HepG2 (cell line): Measurements from ENCODE around the gene TMC4. TPM values are rescaled to one million over a fixed set of nuclear protein-coding genes. Genes with fewer than 3 reads are reported as not detected.

Experiments
- ATAD3A ChIP-seq: sonication (generic); formaldehyde crosslinking; IDR thresholded peaks from 2 replicates; pipeline ENCODE4 v1.4.0; 2020; ENCODE audit warnings: missing genetic modification reagents
- DNMT3B ChIP-seq: conservative IDR thresholded peaks from 2 replicates; pipeline ENCODE4 v1.6.1; 2016; ENCODE audit warnings: missing biosample characterization, control low read depth
- PLSCR1 ChIP-seq: sonication (generic); formaldehyde crosslinking; IDR thresholded peaks from 2 replicates; pipeline ENCODE4 v1.5.0; 2020; ENCODE audit warnings: missing genetic modification reagents, mild to moderate bottlenecking, borderline replicate concordance
- RAD51 ChIP-seq: fragments of 450-650 bp; IDR thresholded peaks from 2 replicates; pipeline ENCODE4 v1.6.1; 2016; ENCODE audit warnings: borderline replicate concordance
- U2AF2 ChIP-seq: fragments of 200-400 bp; formaldehyde crosslinking; IDR thresholded peaks from 2 replicates; pipeline ENCODE4 v1.6.1; 2017; ENCODE audit warnings: low read depth, mild to moderate bottlenecking, low read length
- UBTF ChIP-seq: sonication (generic); formaldehyde crosslinking; IDR thresholded peaks from 2 replicates; pipeline ENCODE4 v1.4.0; 2020; ENCODE audit warnings: mild to moderate bottlenecking, missing genetic modification reagents
- ZBTB20 ChIP-seq: sonication (generic); formaldehyde crosslinking; IDR thresholded peaks from 2 replicates; pipeline ENCODE4 v1.8.1; 2023; ENCODE audit warnings: missing genetic modification reagents, low read depth, mild to moderate bottlenecking, borderline replicate concordance
- ZBTB4 ChIP-seq: sonication (generic); formaldehyde crosslinking; IDR thresholded peaks from 2 replicates; pipeline ENCODE4 v1.4.0; 2020; ENCODE audit warnings: missing genetic modification reagents, mild to moderate bottlenecking, borderline replicate concordance
- ZBTB40 ChIP-seq, 2 experiments: fragments of 450-650 bp in 1 of 2; sonication (generic) in 1 of 2; formaldehyde crosslinking in 1 of 2; IDR thresholded peaks; 2 replicates each; pipeline versions ENCODE4 v1.6.1 to v1.8.0; 2016 to 2022; ENCODE audit warnings: antibody characterized with exemption in 1 of 2, mild to moderate bottlenecking in 1 of 2, missing genetic modification reagents in 1 of 2
- ZNF256 ChIP-seq: sonication (generic); formaldehyde crosslinking; conservative IDR thresholded peaks from 2 replicates; pipeline ENCODE4 v1.4.0; 2020; ENCODE audit warnings: missing genetic modification reagents
- ZNF644 ChIP-seq: IDR thresholded peaks from 2 replicates; pipeline ENCODE4 v1.6.1; 2016; ENCODE audit warnings: low read depth
- polyA plus RNA-seq, 8 experiments: library from polyadenylated mRNA; depleted of rRNA in 3 of 8; stranded (reverse) in 7 of 8; unstranded in 1 of 8; fragments of >200 nt; fragmentation: Illumina TruSeq in 4 of 8; extraction: Trizol in 4 of 8; gene quantifications; 2 replicates each; pipeline versions ENCODE4 v1.2.1 to v1.2.3, GENCODE V29; 2011 to 2016; ENCODE audit warnings: low read depth in 4 of 8, missing spikeins in 1 of 8, mixed read lengths in 1 of 8; ENCODE audit not compliant: insufficient read depth in 1 of 8
- total RNA-seq, 5 experiments: library from RNA; depleted of rRNA; stranded (reverse); fragments of >200 nt; fragmentation: Illumina TruSeq; extraction: Trizol; gene quantifications; 2 replicates each; pipeline ENCODE4 v1.2.3, GENCODE V29; 2016; ENCODE audit warnings: low read depth in 1 of 5

TMC4 gene
- total and polyA plus RNA-seq, 2 of the 13 experiments (the other 11 are each of a cell fraction or from before 2014, with no cell fraction given), result 0.13 to 0.24 TPM

GRCh38 chr19:54189735-54190502 lies 17.0 kb upstream of the TMC4 start (continued):
- TF ChIP-seq UBTF (CRISPR knock-in tag) (peak; percentile 23; the same call in 1 of the 2 replicates), ZBTB4 (CRISPR knock-in tag) (no peak), ZNF644 (CRISPR knock-in tag) (no peak), PLSCR1 (CRISPR knock-in tag) (no peak), RAD51 (no peak), U2AF2 (no peak), ZNF256 (CRISPR knock-in tag) (no peak), ATAD3A (CRISPR knock-in tag) (no peak), DNMT3B (no peak), ZBTB20 (CRISPR knock-in tag) (no peak), ZBTB40 (IDR thresholded peaks at IDR 0.05) (no peak), ZBTB40 (CRISPR knock-in tag; IDR thresholded peaks at IDR 0.05) (peak; percentile 67)
